Measurements from ENCODE around the gene PEAR1. TPM values are rescaled to one million over a fixed set of nuclear protein-coding genes. Genes with fewer than 3 reads are reported as not detected.

Gene PEAR1
- total and polyA plus RNA-seq, 8 donors: 1.2 to 16.3 (median 2.7) TPM

DNA sequence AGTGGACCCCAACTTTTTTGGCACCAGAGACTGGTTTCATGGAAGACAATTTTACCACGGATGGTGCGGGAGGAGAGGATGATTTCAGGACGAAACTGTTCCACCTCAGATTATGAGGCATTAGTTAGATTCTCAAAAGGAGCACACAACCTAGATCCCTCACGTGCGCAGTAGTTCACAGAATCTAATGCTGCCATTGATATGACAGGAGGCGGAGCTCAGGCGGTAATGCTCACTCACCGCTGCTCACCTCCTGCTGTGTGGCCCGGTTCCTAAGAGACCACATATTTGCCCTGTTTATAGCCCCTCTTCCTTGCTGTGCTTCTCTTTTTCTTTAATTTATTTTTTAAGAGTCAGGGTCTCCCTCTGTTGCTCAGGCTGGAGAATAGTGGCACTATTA lies 28.3 kb upstream of the PEAR1 start:
- H3K4me3 ChIP-seq: no peak overlapping the region
- intact Hi-C loops (cut with DNase I; ENCODE audit: low total_unique reads): no loop called here
- no peaks in the 10 kb centered on the region for H3K9me3 ChIP-seq
- no peak overlapping the region for H3K27ac ChIP-seq
- DNase-seq: no peak
- TF ChIP-seq EP300 (IDR thresholded peaks at IDR 0.05) (no peak), CTCF (IDR thresholded peaks at IDR 0.05) (no peak), POLR2A (IDR thresholded peaks at IDR 0.05) (no peak), POLR2AphosphoS5 (IDR thresholded peaks at IDR 0.05) (no peak)
- H3K36me3 ChIP-seq: no peaks in the 10 kb centered on the region
- peaks cover 9 to 11% (median 10%) of the 10 kb centered on the region in 4 donors for H3K4me1 ChIP-seq
- peaks cover 11 to 79% (median 32%) of the 10 kb centered on the region in 3 donors for H3K27me3 ChIP-seq
- 64 to 76% (median 71%) methylated on average over 9 of the region's 9 CpGs for WGBS, 5 donors

DNA sequence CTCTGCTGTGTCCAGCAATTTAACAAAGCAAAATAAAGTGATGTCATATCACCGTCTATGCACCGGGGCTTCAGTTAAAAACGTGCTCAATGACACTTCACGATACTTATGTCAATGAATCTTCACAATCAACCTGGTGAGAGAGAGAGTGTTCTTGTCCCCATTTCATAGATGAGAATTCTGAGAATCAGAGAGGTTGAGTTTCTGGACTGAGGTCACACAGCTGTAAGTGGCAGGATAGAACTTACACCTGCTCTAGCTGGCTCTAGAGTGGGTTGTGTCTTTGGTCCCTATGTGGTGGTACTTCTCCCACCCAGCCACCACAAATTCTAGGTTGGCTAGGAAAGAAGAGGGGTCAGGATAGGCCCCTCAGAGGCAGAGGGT lies 27.7 kb upstream of the PEAR1 start:
- no peaks in the 10 kb centered on the region for H3K9me3 ChIP-seq
- TF ChIP-seq EP300 (IDR thresholded peaks at IDR 0.05) (no peak), CTCF (IDR thresholded peaks at IDR 0.05) (no peak), POLR2AphosphoS5 (IDR thresholded peaks at IDR 0.05) (no peak), POLR2A (IDR thresholded peaks at IDR 0.05) (no peak)
- no peak for DNase-seq
- H3K4me1 ChIP-seq: peaks cover 3 to 5% (median 4%) of the 10 kb centered on the region in 4 donors
- WGBS, 5 donors: 75 to 80% (median 77%) methylated on average over 4 of the region's 4 CpGs
- no peak overlapping the region for H3K27ac ChIP-seq
- intact Hi-C loops (cut with DNase I; ENCODE audit: low total_unique reads): no loop called here
- no peak overlapping the region for H3K4me3 ChIP-seq
- H3K36me3 ChIP-seq: no peaks in the 10 kb centered on the region
- H3K27me3 ChIP-seq: peaks cover 11 to 73% (median 26%) of the 10 kb centered on the region in 3 donors

GRCh38 chr1:156866249-156866909 lies 27.1 kb upstream of the PEAR1 start:
- no peak for TF ChIP-seq EP300 (IDR thresholded peaks at IDR 0.05)
- no peak for TF ChIP-seq POLR2AphosphoS5 (IDR thresholded peaks at IDR 0.05)
- TF ChIP-seq CTCF (IDR thresholded peaks at IDR 0.05): no peak
- no peak for TF ChIP-seq POLR2A (IDR thresholded peaks at IDR 0.05)
- Histone ChIP-seq H3K27me3 (peaks cover 7 to 69% (median 21%) of the 10 kb centered on the region in 3 donors), H3K27ac (no peak overlapping the region), H3K4me3 (no peak overlapping the region), H3K36me3 (no peaks in the 10 kb centered on the region), H3K4me1 (peaks cover 0 to under 1% (median 0%) of the 10 kb centered on the region in 4 donors), H3K9me3 (no peaks in the 10 kb centered on the region)
- intact Hi-C loops (cut with DNase I; ENCODE audit: low total_unique reads): no loop called here
- no peak for DNase-seq
- 36 to 55% (median 44%) methylated on average over 8 to 12 of the region's 12 CpGs for WGBS, 5 donors

GRCh38 chr1:156868341-156868740 lies 25.2 kb upstream of the PEAR1 start:
- DNase-seq: no peak
- WGBS, 5 donors: 53 to 81% (median 61%) methylated on average over 9 to 13 of the region's 13 CpGs
- no peaks in the 10 kb centered on the region for H3K9me3 ChIP-seq
- peaks cover 0 to 56% (median 6%) of the 10 kb centered on the region in 3 donors for H3K27me3 ChIP-seq
- no peak overlapping the region for H3K4me3 ChIP-seq
- intact Hi-C loops (cut with DNase I; ENCODE audit: low total_unique reads): no loop called here
- no peaks in the 10 kb centered on the region for H3K4me1 ChIP-seq
- TF ChIP-seq POLR2A (IDR thresholded peaks at IDR 0.05): no peak
- TF ChIP-seq EP300 (IDR thresholded peaks at IDR 0.05): no peak
- no peak for TF ChIP-seq CTCF (IDR thresholded peaks at IDR 0.05)
- no peak for TF ChIP-seq POLR2AphosphoS5 (IDR thresholded peaks at IDR 0.05)
- no peak overlapping the region for H3K27ac ChIP-seq
- H3K36me3 ChIP-seq: no peaks in the 10 kb centered on the region
